Measurements from ENCODE around the gene CDK5R1.
"Not testable (repeated sequence)": the region's sequence is repeated elsewhere in the genome, so short reads cannot be mapped to it uniquely, and the experiment has no call there.

The CDK5R1 gene

DNA sequence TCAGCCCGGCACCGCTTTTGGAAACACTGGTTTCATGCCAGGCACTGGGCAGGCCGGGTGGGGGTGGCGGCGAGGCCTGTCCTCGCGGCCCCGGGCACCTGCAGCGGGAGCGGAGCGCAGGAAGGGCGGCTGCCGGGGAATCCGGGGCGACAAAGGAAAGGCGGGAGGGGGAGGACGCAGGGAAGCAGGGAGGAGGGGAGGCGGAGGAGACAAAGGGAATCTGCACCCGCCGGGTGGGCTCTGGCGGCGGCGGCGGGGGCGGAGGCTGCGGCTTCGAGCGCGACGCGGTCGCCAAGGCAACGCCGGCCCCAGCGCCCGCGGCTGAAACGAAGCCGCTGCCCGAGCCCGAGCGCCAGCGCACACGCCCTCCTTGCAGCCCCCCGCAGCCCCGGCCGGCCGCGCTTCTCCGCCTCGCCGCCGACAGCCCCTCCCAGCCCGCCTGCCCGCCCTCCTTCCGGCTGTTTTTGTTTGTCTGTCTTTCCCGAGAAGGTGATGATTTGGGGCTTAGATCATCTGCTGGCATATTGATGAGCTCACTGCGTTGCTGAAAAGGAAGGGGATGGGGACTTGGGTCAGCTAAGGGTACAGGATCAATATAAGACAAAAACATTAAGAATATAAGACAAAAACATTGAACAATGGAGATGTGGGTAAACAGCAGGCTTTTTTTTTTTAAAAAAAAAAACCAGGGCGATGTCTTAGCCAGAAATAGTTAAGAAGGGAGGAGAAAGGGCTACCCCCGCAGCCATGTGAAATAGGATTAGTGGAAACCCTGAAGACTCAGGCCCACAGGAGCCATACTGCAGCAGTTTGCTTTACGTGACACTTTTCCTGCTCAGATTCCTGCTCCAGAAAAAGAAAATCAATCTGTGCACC, 32.7 kb downstream of the CDK5R1 start:
- DNase-seq: peak; percentile 29 to 44 (median 36)

DNA sequence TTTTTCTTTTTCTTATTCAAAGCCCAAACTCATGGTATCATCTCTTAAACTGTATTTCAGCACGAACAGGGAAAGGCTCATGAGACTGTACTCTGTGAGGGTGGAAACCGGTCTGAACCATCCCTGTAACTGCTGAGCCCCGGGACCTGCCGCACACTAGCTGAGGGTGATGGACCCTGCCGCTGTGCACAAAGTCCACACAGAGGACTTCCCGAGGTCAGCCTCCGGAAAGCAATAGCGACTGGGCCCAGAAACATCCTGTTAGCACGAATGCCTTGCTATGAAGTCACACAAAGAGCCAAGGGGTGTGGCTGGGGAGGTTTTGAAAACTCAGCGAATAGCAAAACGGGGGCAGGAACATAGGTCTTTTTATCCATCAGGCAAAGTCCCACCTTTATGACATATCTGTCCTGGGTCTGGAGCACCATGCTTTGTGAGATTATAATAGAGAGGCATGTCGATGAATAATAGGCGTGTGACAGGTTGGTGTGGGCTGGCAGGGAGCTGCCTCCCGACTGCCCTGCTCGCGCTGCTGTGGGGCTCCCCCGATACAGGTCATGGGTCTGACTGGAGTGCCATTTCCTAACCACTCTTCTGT, 33.4 kb downstream of the CDK5R1 start:
- peak; percentile 58 to 74 (median 65) for DNase-seq

DNA sequence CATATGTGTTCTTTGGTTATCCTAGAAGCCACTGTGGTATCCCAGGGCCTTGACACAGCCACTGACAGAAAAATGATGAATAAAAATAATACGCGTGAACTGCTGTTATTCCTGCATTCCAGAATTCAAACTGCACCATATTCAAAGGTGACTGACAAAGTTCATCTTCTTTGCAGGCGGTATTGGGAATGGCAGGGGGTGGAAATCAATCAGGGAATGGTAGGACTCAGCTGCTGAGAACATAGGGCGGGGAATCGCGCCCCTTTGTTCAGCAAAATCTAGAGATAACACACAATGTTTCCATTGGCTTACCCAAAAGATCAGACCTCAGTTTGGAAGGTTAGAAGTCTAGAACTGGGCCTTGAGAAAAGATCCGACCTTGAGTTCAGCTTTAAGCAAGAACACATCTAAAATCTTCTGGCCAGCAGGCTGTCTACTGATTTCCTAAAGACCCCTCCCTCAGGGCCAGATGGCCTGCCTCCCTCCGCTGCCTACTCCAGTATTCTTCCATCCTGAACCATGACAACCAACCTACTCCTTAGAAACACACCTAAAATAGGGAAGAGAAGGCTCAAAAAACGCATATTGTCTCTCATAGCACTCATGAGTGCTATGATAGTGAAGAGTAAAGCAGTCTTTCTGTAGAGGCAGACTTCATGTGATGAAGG, 34.1 kb downstream of the CDK5R1 start:
- DNase-seq: peak in 1 of 3 donors; percentile 17

- no peak for DNase-seq
Measured at GRCh38 chr17:32523017-32523680, 36.4 kb downstream of the CDK5R1 start.

GRCh38 chr17:32523827-32524552, 37.2 kb downstream of the CDK5R1 start:
- no peak for DNase-seq

DNA sequence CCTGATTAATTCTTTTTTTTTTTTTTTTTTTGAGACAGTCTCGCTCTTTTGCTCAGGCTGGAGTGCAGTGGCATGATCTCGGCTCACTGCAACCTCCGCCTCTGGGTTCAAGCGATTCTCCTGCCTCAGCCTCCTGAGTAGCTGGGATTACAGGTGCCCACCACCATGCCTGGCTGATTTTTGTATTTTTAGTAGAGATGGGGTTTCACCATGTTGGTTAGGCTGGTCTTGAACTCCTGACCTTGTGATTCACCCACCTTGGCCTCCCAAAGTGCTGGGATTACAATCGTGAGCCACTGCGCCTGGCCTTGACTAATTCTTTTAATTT, 37.7 kb downstream of the CDK5R1 start:
- DNase-seq: not testable (repeated sequence)

- no peak for DNase-seq
Measured at GRCh38 chr17:32525122-32525521, 38.3 kb downstream of the CDK5R1 start.

- no peak for DNase-seq
Measured at GRCh38 chr17:32527146-32527545, 40.4 kb downstream of the CDK5R1 start.

GRCh38 chr17:32528825-32529224, 42.0 kb downstream of the CDK5R1 start:
- no peak for DNase-seq

- no peak for DNase-seq
Measured at GRCh38 chr17:32529604-32530003, 42.8 kb downstream of the CDK5R1 start.

- DNase-seq: no peak
Measured at GRCh38 chr17:32533296-32533695, 46.5 kb downstream of the CDK5R1 start.

DNA sequence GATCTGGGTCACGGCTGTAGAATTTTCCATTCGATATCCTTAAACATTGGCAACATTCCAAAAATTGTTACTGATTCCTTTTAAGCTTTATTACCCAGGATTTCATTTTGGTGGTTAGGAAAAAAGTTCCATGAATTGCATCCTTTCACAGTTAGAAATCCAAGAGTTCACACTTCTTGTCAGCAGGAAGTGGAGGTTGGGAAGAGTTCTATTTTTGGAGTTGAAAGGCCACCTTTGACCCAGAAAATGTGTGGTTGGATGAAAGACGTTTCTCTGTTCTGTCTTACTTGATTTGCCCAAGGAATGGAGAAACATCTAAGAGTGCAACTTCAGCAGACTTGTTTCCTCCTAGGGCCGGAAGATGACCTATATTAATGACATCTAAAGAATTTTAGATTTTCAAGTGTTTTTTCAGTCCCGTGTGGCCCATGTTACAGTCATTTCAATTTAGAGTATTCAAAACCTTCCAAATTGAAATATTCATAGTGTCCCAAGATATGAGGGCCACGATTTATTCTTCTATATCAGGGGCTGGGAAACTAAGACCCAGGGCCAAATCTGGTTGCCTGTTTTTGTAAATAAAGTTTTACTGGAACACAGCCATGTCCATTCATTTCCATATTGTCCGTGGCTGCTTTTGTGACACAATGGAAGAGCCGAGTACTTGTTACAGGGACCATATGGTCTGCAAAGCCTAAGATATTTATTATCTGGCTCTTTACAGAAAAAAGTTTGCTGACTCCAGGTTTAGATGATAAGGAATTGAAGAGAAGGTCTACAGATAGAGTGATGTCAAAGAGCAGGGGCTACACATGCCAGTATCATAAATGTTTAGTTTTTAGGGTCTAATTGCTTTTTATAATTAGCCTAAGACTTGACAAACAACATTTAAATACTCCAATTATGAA, 50.2 kb downstream of the CDK5R1 start:
- DNase-seq: peak; percentile 8 to 33 (median 26)

Measured in suppressor macrophage treated with lipopolysaccharide for 1 hour (primary cell).